Endothelial cell of umbilical vein (primary cell): ENCODE data around the gene PSG5.
"Not testable (repeated sequence)": the region's sequence is repeated elsewhere in the genome, so short reads cannot be mapped to it uniquely, and the experiment has no call there.

Experiments used
- POLR2A ChIP-seq: IDR thresholded peaks from 2 replicates; pipeline ENCODE4 v1.6.1; 2012; ENCODE audit warnings: low read depth, mild to moderate bottlenecking, control low read depth, low read length
- TF ChIP-seq, protein P1 (sequence below), 2 donors: IDR thresholded peaks; 1 replicate in 1 of 2; 2 replicates in 1 of 2; pipeline ENCODE4 v1.5.1; 2011; ENCODE audit warnings: low read length in 2 of 2, mild to moderate bottlenecking in 2 of 2, moderate library complexity in 2 of 2, control low read depth in 1 of 2, inconsistent platforms in 1 of 2, low read depth in 1 of 2; ENCODE audit not compliant: insufficient read depth in 1 of 2; ENCODE audit errors: extremely low read depth in 1 of 2

DNA sequence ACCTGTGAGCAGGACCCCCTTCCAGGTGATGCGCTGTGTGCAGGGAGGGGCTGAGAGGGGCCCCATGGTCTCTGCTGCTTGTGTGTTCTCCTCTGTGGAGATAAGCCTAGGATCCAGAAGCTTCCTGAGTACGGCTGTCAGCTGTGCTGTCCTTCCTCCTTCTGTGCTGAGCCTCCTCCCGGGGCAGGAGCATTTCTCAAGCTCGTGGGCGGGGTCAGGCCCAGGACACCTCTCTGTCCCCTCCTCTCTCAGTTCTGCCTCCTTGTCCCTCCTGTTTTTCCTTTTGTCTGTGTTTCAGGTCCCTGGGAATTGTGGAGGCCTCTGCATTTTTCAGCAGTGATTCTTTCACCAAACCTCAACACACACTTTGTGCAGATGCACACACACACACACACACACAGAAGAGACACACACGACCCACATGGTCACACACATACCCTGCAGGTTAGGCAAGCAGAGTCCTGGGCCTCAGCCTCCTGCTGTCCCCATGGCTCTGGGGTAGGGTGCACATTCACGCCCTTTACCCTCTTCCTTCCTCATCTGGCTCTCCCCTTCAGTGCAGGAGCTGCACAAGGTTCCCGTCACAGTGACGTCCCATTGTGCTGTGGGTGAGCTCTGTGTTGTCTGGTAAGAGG, 19.3 kb upstream of the PSG5 start, which contains the start of gene PSG4:
- not testable (repeated sequence) for TF ChIP-seq POLR2A
- TF ChIP-seq, protein P1, sequence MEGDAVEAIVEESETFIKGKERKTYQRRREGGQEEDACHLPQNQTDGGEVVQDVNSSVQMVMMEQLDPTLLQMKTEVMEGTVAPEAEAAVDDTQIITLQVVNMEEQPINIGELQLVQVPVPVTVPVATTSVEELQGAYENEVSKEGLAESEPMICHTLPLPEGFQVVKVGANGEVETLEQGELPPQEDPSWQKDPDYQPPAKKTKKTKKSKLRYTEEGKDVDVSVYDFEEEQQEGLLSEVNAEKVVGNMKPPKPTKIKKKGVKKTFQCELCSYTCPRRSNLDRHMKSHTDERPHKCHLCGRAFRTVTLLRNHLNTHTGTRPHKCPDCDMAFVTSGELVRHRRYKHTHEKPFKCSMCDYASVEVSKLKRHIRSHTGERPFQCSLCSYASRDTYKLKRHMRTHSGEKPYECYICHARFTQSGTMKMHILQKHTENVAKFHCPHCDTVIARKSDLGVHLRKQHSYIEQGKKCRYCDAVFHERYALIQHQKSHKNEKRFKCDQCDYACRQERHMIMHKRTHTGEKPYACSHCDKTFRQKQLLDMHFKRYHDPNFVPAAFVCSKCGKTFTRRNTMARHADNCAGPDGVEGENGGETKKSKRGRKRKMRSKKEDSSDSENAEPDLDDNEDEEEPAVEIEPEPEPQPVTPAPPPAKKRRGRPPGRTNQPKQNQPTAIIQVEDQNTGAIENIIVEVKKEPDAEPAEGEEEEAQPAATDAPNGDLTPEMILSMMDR (IDR thresholded peaks at IDR 0.05; ENCODE audit: extremely low read depth in 1 of 2, insufficient read depth in 1 of 2, low read depth in 1 of 2, low read length in 2 of 2) = not testable (repeated sequence)
